GM13976 (cell line): Measurements from ENCODE around the gene MAPK10.

Experiments used
- DNase-seq: peaks from one replicate; pipeline ENCODE4 v3.0.0; 2012; ENCODE audit warnings: low spot score
- in situ Hi-C: fragments of 300-500 bp; cut with MboI; formaldehyde crosslinking; loops from one replicate; pipeline ENCODE4 v1.12.0; 2022; ENCODE audit warnings: low sequenced_read_pairs, mixed read lengths, inconsistent platforms; ENCODE audit not compliant: unreplicated experiment
- TF ChIP-seq, protein P1 (sequence below): IDR thresholded peaks from 2 replicates; pipeline ENCODE4 v1.5.1; 2012; ENCODE audit warnings: borderline replicate concordance, mild to moderate bottlenecking; ENCODE audit not compliant: insufficient read depth; ENCODE audit errors: extremely low read depth, missing control alignments, control extremely low read depth

The MAPK10 gene

DNA sequence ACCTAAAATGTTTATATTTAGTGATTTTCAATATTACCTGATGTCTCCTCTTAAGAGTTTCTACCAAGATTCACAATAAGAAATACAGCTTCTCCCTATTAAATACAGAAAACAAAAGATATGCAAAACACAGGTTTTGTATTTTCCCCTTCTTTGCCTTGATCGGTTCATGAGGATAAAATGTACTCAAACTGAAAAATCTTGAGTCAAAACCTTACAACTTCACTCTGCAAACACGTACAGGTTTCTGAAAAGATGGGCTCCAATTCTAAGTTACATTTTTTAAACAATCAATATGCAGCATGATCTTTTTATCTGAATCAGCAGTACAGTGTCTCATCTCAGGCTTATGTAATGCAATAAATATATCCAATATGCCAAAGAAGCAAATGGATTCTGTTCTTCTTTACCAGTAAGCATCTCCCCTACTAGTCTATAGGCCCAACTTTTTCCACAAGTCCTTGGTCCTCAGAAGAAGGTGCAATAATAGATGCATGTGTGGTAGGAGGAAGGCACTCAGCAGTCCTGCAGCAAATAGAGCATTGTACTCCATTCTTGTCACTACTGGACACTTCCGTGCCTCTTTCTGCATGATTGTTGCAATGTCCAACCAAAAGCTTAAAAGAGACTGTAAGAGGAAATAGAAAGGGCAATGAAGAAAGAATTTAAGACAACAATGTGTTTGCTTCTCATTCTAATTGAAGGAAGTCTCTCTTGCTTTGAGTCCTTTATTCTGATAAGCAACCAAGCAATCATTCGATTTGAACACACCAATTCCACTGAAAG lies 3.2 kb downstream of the MAPK10 start:
- TF ChIP-seq, protein P1, sequence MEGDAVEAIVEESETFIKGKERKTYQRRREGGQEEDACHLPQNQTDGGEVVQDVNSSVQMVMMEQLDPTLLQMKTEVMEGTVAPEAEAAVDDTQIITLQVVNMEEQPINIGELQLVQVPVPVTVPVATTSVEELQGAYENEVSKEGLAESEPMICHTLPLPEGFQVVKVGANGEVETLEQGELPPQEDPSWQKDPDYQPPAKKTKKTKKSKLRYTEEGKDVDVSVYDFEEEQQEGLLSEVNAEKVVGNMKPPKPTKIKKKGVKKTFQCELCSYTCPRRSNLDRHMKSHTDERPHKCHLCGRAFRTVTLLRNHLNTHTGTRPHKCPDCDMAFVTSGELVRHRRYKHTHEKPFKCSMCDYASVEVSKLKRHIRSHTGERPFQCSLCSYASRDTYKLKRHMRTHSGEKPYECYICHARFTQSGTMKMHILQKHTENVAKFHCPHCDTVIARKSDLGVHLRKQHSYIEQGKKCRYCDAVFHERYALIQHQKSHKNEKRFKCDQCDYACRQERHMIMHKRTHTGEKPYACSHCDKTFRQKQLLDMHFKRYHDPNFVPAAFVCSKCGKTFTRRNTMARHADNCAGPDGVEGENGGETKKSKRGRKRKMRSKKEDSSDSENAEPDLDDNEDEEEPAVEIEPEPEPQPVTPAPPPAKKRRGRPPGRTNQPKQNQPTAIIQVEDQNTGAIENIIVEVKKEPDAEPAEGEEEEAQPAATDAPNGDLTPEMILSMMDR = no peak
- in situ Hi-C loops = no loop called here
- peak; percentile 2 for DNase-seq

DNA sequence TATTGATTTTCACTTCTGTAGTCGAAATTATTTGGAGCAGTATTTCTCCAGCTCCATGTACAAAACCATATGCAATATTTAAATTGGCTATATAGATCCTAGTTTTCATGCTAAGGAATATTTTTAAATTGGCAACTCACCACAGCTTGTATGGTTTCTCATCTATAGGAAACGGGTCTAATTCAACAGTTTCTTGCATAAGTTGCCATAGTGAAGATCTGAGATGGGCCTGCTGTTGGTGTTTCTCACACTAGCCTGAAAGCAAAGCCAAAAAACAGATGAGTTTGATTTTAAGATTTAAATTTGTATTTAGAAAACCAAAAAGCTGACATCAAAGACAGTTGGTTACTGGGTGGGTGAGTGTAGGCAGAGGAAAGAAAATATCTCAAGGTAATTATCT lies 5.5 kb downstream of the MAPK10 start:
- DNase-seq = no peak
- in situ Hi-C loops = no loop called here
- TF ChIP-seq, protein P1 = no peak

- in situ Hi-C loops = no loop called here
- TF ChIP-seq, protein P1 = no peak
- no peak for DNase-seq
Observed at GRCh38 chr4:86346320-86346719, 13.5 kb downstream of the MAPK10 start.

DNA sequence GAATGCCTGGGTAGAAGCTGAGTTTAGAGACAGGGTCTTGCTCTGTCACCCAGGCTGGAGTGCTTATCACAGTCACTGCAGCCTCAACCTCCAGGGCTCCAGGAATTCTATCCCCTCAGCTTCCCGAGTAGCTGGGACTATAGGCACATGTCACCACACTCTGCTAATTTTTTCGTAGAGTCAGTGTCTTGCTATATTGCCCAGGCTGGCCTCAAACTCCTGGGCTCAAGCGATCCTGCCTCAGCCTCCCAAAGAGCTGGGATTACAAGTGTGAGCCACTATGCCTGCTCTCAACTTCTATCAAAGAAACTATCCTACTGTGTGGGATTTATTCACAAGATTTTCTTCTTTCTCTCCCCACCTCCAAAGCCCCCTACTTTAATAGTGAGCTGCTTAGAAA lies 15.7 kb downstream of the MAPK10 start:
- TF ChIP-seq, protein P1 = no peak
- in situ Hi-C loops = no loop called here
- DNase-seq = no peak

DNA sequence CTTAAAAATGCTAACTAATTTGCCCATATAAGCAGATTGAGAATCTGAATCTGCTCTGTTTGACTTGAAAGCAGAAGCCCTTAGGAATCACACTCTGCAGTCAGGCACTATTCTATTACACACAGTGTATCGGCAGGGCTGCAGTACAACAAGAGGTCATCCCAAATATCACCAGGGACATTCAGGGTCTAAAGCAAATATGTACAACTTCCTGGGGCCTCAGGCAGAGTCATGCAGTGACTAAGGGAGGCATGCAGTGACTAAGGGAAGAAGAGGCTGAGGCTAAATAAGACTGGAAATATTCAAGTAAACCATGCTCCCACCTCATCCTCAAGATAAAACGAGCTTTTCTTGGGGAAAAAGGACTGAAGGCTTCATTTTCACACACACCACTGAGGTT lies 20.9 kb downstream of the MAPK10 start:
- DNase-seq = no peak
- in situ Hi-C loops = no loop called here
- TF ChIP-seq, protein P1 = no peak

GRCh38 chr4:86338521-86338920 lies 21.3 kb downstream of the MAPK10 start:
- TF ChIP-seq, protein P1 = no peak
- in situ Hi-C loops = no loop called here
- DNase-seq = no peak
